SU-DHL-6 (cell line): ENCODE data around the gene CDH3.

Experiments used
- EZH2phosphoT487 ChIP-seq: fragments of 200-600 bp; sonication (generic), shearing (Covaris generic); conservative IDR thresholded peaks from 2 replicates; pipeline ENCODE4 v1.6.1; 2018; ENCODE audit warnings: mild to moderate bottlenecking, antibody characterized with exemption, low read length, moderate library complexity, mixed read lengths
- TF ChIP-seq, protein P1 (sequence below): fragments of 200-600 bp; sonication (generic); IDR thresholded peaks from one replicate; pipeline ENCODE4 v1.5.1; 2017; ENCODE audit warnings: antibody characterized with exemption, mild to moderate bottlenecking, low read length, moderate library complexity; ENCODE audit not compliant: insufficient read depth, poor library complexity, severe bottlenecking

DNA sequence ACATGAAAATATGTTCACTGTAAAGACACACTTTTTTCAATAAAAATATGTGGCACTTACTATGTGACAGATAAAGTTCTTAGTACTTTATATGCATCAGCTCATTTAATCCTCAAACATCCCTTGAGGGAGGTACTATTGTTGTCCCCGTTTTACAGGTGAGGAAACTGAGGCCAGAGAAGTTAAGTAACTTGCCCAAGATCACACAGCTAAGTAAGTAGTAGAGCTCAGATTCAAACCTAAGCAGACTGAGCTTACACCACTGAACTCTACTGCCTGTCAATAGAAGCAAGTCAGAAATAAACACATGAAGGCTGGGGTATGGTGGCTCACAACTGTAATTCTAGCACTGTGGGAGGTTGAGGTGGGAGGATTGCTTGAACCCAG lies 13.9 kb downstream of the CDH3 start:
- TF ChIP-seq, protein P1, sequence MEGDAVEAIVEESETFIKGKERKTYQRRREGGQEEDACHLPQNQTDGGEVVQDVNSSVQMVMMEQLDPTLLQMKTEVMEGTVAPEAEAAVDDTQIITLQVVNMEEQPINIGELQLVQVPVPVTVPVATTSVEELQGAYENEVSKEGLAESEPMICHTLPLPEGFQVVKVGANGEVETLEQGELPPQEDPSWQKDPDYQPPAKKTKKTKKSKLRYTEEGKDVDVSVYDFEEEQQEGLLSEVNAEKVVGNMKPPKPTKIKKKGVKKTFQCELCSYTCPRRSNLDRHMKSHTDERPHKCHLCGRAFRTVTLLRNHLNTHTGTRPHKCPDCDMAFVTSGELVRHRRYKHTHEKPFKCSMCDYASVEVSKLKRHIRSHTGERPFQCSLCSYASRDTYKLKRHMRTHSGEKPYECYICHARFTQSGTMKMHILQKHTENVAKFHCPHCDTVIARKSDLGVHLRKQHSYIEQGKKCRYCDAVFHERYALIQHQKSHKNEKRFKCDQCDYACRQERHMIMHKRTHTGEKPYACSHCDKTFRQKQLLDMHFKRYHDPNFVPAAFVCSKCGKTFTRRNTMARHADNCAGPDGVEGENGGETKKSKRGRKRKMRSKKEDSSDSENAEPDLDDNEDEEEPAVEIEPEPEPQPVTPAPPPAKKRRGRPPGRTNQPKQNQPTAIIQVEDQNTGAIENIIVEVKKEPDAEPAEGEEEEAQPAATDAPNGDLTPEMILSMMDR, result no peak
- no peak for TF ChIP-seq EZH2phosphoT487
